Measurements from ENCODE around the gene OXSM. TPM values are rescaled to one million over a fixed set of nuclear protein-coding genes. Genes with fewer than 3 reads are reported as not detected.
A peak's percentile ranks its signal among the peaks of the same experiment; 100 is the strongest.

Gene OXSM
- polyA plus RNA-seq (2011; rRNA removed) (15.9 and 19.7 TPM in 2 replicates), polyA minus RNA-seq (2011; rRNA and poly(A)+ RNA removed) (5.4 and 8.2 TPM in 2 replicates)

DNA sequence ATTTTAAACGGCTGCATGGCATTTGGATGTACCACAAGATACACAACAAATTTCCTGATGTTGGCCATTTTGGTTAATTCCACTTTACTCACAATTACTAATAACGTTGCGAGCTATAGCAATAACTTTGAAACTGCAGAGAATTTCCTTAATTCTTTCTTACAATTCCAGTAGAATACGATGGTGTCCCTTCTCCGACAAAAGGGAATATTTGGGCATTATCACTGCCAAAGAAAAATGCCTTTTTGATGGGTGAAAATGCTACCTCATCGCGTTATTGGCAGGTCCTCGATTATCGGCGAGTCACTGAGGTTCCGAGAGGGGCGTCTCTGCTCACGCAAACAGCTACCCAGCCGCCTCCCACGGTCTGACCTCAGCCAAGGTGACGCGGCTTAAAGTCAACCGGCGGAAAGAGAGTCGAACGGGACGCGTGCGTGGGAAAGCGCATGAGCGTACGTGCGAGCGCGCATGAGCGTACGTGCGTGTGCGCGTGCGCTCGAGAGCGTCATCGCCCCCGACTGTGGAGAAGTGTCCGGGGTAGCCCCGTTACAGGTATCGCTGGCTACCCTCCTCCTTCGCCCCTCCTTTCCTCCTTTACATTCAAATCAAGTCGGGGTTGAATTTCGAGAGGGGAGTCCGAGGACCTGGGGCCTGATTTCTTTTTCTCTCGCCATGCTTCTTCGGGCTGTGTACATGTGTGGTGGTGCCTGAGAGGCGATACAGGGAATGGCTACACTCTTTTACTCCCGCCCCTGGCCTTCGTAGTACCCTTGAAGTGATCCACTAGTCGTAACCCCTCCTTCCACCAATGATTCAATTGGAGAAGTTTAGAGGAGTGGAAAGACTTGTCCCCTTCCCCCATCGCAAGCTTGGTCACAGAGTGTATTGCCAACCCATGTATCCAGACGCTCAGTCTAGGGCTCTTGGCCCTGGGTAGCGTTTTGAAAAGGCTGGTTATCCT is at the start of gene OXSM:
OXSM (plus strand) TSS at position 495 of the 961 bp plus-strand sequence. CDS start 931 bp downstream, outside the sequence.
- Histone ChIP-seq H3K9me3 (ENCODE audit: control insufficient read depth, insufficient read depth, low read length) (no peaks in the 10 kb centered on the region), H3K27me3 (ENCODE audit: control insufficient read depth, insufficient read depth, low read length) (no peaks in the 10 kb centered on the region), H3K27ac (ENCODE audit: low read depth, low read length) (peak within 1 kb of the TSS; percentile 91), H3K4me3 (ENCODE audit: low read depth, low read length) (peak within 1 kb of the TSS; percentile 79)
- TF ChIP-seq, protein P1, sequence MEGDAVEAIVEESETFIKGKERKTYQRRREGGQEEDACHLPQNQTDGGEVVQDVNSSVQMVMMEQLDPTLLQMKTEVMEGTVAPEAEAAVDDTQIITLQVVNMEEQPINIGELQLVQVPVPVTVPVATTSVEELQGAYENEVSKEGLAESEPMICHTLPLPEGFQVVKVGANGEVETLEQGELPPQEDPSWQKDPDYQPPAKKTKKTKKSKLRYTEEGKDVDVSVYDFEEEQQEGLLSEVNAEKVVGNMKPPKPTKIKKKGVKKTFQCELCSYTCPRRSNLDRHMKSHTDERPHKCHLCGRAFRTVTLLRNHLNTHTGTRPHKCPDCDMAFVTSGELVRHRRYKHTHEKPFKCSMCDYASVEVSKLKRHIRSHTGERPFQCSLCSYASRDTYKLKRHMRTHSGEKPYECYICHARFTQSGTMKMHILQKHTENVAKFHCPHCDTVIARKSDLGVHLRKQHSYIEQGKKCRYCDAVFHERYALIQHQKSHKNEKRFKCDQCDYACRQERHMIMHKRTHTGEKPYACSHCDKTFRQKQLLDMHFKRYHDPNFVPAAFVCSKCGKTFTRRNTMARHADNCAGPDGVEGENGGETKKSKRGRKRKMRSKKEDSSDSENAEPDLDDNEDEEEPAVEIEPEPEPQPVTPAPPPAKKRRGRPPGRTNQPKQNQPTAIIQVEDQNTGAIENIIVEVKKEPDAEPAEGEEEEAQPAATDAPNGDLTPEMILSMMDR (IDR thresholded peaks at IDR 0.05; ENCODE audit: low read depth, low read length): no peak
- ChIA-PET POLR2A (interaction anchor here (0.9 kb wide), 1 partner anchor 31 kb away, joined by 5 read pairs; no protein-coding TSS in a partner anchor), CTCF (interaction anchor here (0.8 to 2.6 kb wide), 5 partner anchors 31 to 196 kb away, joined by 3 to 10 read pairs (median 4); no protein-coding TSS in a partner anchor)
- peak; percentile 74 for DNase-seq (ENCODE audit: low read depth, low spot score)

DNA sequence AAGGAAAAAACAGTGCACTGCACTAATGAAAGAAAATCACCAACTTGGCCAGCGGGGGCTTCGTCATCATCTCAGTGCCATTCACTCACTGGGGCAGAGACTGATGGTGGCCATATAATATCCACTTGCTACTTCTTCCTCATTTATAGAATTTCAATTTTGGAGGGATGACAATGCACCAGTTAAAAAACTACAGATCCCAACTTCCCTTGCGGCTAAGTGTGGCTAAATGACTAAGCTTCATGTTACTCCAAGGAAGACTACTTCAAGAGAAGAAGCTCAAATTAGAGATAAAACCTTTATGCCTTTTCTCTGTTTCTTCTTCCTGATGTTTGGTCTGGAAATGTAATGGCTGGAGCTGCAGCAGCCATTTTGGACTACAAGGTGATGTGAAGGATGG is 45.4 kb upstream of the OXSM start:
- TF ChIP-seq, protein P1 (IDR thresholded peaks at IDR 0.05; ENCODE audit: low read depth, low read length): no peak
- ChIA-PET CTCF (no interaction called here), POLR2A (no interaction called here)
- Histone ChIP-seq H3K9me3 (ENCODE audit: control insufficient read depth, insufficient read depth, low read length) (no peaks in the 10 kb centered on the region), H3K4me3 (ENCODE audit: low read depth, low read length) (no peak overlapping the region), H3K27me3 (ENCODE audit: control insufficient read depth, insufficient read depth, low read length) (no peaks in the 10 kb centered on the region), H3K27ac (ENCODE audit: low read depth, low read length) (no peak overlapping the region)
- no peak for DNase-seq (ENCODE audit: low read depth, low spot score)

DNA sequence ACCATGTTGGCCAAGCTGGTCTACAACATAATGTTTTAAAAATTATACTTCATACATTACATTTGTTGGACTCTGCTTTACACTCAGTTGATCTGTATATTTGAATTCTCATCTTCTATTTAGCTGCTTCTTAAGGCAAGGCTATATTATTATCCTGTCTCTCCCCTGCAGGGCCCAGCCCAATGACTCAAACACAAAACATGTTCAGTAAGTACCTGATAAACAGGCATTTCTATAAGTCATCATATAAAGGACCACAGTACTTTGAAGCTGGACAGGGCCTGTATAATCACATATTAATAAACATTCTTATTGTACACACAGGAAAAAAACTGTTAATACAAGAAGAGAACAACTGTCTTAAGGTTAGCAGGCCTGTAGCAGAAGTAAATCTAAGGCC is 42.9 kb upstream of the OXSM start:
- DNase-seq (ENCODE audit: low read depth, low spot score): no peak
- TF ChIP-seq, protein P1 (IDR thresholded peaks at IDR 0.05; ENCODE audit: low read depth, low read length): no peak
- ChIA-PET POLR2A (no interaction called here), CTCF (interaction anchor here (0.7 kb wide), 1 partner anchor 110 kb away, joined by 3 read pairs; no protein-coding TSS in a partner anchor)
- Histone ChIP-seq H3K27ac (ENCODE audit: low read depth, low read length) (no peak overlapping the region), H3K27me3 (ENCODE audit: control insufficient read depth, insufficient read depth, low read length) (no peaks in the 10 kb centered on the region), H3K9me3 (ENCODE audit: control insufficient read depth, insufficient read depth, low read length) (no peaks in the 10 kb centered on the region), H3K4me3 (ENCODE audit: low read depth, low read length) (no peak overlapping the region)

DNA sequence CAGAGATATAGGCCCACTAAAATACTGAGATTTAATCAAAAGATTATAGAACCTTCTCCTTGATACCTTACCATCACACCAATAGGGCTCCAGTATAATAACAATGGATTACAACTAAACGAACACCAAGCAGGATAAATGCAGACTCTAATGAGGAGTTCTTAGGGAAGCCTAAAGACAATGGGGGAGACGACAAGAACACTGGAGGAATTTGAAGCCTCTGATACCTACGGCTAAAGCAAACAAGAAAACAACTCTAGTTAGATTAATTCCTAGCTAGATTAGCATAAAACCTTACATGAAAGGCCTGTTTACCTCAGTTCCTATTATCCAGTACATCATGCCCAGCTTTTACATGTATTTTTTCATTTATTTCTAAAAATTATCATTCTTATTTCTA is 41.7 kb upstream of the OXSM start:
- no peak overlapping the region for H3K27ac ChIP-seq (ENCODE audit: low read depth, low read length)
- H3K27me3 ChIP-seq (ENCODE audit: control insufficient read depth, insufficient read depth, low read length): no peaks in the 10 kb centered on the region
- H3K4me3 ChIP-seq (ENCODE audit: low read depth, low read length): no peak overlapping the region
- no peak for DNase-seq (ENCODE audit: low read depth, low spot score)
- TF ChIP-seq, protein P1 (IDR thresholded peaks at IDR 0.05; ENCODE audit: low read depth, low read length): no peak
- no peaks in the 10 kb centered on the region for H3K9me3 ChIP-seq (ENCODE audit: control insufficient read depth, insufficient read depth, low read length)
- POLR2A ChIA-PET: no interaction called here
- CTCF ChIA-PET: no interaction called here
